ENCODE results near the gene GNS.

The GNS gene

DNA sequence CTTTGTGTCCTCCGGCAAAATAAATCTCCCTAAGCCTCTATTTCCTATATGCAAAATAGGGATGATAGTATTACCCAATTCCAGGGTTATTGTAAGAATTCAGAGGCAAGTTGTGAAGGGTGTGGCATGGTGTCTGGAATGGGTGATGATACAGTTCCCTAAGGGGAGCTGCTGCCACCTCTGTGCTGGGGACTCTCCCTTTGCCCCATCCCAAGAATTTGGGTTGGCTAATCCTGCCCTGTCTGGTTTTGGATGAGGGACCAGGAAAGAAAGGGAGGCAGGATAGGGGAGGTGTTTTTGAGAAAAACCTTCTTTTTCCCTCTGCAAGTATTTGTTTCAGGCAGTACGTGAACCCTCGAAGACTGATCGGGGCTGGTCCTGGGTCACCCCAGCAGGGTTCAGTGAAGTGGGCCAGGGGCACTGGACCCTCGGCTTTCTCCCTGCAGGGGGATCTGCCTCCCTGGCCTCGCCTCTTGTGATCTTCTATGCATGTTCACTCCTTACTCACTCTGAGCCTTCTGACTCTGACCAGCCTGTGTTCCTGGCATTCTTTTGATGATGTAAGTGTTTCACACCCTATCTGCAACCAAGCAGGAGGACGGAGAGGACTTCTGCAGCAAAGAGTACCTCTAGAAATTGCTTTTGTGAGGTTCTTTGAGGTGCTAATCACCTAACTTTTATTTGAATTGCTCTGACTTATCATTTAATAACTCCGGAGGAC lies 88.1 kb downstream of the GNS start:
- TF ChIP-seq, protein P1, sequence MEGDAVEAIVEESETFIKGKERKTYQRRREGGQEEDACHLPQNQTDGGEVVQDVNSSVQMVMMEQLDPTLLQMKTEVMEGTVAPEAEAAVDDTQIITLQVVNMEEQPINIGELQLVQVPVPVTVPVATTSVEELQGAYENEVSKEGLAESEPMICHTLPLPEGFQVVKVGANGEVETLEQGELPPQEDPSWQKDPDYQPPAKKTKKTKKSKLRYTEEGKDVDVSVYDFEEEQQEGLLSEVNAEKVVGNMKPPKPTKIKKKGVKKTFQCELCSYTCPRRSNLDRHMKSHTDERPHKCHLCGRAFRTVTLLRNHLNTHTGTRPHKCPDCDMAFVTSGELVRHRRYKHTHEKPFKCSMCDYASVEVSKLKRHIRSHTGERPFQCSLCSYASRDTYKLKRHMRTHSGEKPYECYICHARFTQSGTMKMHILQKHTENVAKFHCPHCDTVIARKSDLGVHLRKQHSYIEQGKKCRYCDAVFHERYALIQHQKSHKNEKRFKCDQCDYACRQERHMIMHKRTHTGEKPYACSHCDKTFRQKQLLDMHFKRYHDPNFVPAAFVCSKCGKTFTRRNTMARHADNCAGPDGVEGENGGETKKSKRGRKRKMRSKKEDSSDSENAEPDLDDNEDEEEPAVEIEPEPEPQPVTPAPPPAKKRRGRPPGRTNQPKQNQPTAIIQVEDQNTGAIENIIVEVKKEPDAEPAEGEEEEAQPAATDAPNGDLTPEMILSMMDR (IDR thresholded peaks at IDR 0.05): no peak
- TF ChIP-seq ZFX (IDR thresholded peaks at IDR 0.05; ENCODE audit: borderline replicate concordance): no peak
- H3K27ac ChIP-seq: no peak overlapping the region

DNA sequence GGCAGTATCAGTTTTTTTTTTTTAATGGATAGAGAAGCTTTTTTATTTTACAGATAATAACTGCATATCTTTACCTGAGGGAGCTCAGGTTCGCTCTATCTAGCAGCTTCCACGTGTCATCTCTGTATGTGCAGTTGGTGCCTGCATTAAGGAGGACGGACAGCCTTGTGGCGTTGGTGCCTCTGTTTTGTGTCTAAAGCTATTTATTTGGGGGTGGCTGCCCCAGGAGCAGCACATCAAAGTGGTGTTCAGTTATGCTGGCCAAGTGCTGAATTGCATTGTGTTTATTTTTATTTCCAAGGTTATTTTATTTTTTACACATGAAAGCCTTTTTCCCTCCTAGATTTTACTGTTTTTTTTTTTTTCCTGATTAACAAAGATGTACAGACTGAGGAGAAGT lies 89.2 kb downstream of the GNS start:
- no peak for TF ChIP-seq ZFX (IDR thresholded peaks at IDR 0.05; ENCODE audit: borderline replicate concordance)
- TF ChIP-seq, protein P1 (IDR thresholded peaks at IDR 0.05): no peak
- H3K27ac ChIP-seq: no peak overlapping the region

DNA sequence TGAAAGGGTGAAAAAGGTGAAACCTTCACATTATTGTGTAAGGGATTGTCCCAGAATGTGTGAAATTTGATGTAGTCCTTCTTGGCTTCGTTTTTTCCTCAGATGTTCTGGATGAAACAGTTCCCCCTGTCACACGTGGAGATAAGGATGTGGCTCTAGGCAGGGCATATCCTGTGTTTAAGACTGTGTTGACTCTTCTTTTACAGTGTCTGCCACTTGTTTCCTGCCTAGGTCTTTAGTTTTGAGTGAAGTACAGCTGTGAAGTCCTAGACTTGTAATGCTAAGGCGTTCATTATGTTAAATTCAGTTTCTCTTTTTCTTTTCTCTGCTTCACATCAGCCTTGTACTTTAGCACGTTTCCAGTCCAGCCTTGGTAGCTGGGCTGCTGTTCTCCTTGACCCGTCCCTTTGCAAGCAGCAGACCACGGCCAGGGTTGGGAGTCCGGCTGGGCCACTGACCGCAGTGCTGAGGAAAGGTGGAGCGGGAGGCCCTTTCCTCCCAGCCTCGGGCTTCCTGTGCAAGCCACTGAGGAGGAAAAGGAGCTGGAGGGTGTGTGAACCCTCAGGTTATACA lies 89.8 kb downstream of the GNS start:
- no peak for TF ChIP-seq ZFX (IDR thresholded peaks at IDR 0.05; ENCODE audit: borderline replicate concordance)
- TF ChIP-seq, protein P1 (IDR thresholded peaks at IDR 0.05): no peak
- 0 out of 2 replicates have a peak overlapping the region, but pooled peaks have one; percentile 3 for H3K27ac ChIP-seq

DNA sequence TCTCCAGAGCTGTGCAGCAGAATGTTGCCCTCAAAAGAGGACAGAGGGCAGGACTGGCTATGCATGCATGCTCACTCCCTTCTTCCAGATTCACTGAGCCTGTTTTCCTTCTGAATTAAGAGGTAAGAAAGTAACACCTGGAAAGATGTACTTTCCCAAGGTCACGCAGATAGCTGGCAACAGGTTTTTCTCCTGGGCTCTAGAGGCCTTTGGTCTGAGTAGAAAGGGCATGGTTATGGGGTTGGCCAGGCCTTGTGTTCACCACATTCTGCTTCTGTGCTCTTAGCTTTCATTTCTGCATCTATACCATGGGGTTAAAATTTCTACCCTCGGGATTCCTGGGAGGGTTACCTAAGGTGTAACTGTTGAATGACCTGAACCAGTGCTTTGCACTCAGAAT lies 91.4 kb downstream of the GNS start:
- H3K27ac ChIP-seq: peak overlapping the region; percentile 51; the same call in 1 of the 2 replicates
- TF ChIP-seq ZFX (IDR thresholded peaks at IDR 0.05; ENCODE audit: borderline replicate concordance): no peak
- TF ChIP-seq, protein P1 (IDR thresholded peaks at IDR 0.05): no peak

DNA sequence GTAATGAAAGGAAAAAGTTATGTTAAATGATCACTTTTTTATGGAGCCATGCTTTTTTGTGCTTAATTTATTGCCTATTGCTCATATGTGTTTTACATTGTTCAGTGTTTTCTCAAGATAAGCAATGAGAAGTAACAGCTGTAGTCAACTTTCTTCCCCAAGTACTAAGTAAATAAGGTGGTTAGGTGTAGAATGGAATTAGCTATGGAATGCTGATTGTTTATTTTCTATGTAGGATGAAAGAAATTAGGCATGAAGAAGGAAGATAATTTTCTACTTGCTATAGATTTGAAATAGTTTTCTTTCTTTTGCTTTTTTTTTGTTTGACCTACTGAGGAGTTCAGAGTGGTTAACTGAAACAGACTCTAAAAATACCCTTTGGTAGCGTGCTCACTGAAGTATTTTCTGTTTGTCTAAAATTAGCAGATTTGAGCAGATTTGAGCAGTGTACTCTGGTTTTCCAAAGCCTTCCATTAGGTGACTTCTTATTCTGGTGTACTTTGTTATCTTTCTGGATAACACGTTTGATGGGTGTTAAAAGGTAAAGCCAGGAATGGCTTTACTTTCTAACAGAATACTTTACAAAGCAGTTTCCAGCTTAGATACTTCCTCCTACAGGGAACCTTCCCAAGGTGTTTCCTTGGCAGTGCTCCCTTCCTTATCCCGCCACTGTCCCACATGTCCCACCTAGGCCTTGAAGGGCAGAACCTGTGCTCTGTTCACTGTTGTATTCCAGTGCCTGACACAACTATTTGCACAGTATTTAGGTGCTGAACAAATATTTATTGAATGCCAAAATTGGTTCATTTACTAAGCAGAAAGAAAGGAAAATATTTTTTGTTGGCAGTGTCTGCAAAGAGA lies 92.9 kb downstream of the GNS start:
- TF ChIP-seq, protein P1 (IDR thresholded peaks at IDR 0.05): no peak
- no peak for TF ChIP-seq ZFX (IDR thresholded peaks at IDR 0.05; ENCODE audit: borderline replicate concordance)
- peak overlapping the region; percentile 51 for H3K27ac ChIP-seq

DNA sequence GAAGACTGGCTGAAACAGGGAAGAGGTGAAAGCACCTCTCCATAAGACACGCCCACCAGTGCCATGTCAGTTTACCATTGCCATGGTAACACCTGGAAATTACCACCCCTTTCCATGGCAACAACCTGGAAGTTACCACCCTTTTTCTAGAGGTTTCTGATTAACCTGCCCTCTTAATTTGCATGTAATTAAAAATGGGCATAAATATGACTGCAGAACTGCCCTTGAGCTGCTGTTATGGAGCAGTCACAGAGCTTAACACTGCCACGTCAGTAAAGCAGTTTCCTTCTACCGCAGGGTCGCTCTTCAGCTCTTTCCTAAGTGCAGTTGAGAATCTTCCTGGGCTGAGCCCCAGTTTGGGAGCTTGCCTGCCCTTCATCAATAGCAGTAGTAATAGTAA lies 93.7 kb downstream of the GNS start:
- H3K27ac ChIP-seq: peak overlapping the region; percentile 51
- TF ChIP-seq ZFX (IDR thresholded peaks at IDR 0.05; ENCODE audit: borderline replicate concordance): no peak
- TF ChIP-seq, protein P1 (IDR thresholded peaks at IDR 0.05): no peak
